Fibroblast of the aortic adventitia (primary cell): Measurements from ENCODE around the gene PIEZO2. TPM values are rescaled to one million over a fixed set of nuclear protein-coding genes. Genes with fewer than 3 reads are reported as not detected.

ENCODE experiments used
- DNase-seq: peaks from one replicate; pipeline ENCODE4 v3.0.0-alpha.2; 2010; ENCODE audit warnings: low read depth
- H3K4me3 ChIP-seq: 2 replicates; pipeline ENCODE4 v1.5.1; 2011; ENCODE audit warnings: low read depth, mild to moderate bottlenecking, control low read depth, low read length, moderate library complexity
- CTCF ChIP-seq: IDR thresholded peaks from 2 replicates; pipeline ENCODE4 v1.5.1; 2011; ENCODE audit warnings: mild to moderate bottlenecking, low read length, control low read depth, inconsistent platforms; ENCODE audit not compliant: insufficient read depth
- total RNA-seq: library from RNA; depleted of rRNA; stranded (reverse); fragments of >200 nt; gene quantifications from 2 replicates; pipeline ENCODE4 v1.2.3, GENCODE V29; 2012; ENCODE audit warnings: low replicate concordance

The PIEZO2 gene
- total RNA-seq, 1 donor, result 1.6 TPM

DNA sequence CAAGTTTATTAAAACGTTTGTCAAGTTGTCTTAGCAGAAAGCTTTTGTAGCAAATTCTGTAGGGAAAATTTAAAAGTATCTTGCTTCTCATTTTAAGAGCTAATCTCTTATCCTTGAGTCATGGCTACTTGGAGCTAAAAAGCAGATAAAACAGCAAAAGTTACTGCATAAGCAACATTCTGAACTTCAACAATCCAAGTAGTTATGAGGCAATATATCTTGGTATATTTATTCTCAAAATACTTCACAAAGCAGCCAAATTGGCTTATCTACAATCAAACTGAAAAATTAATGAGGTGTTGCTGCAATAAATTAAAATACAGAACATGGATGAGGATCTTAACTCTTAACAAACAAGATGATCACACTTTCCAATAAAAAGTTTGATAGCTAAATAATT lies 306.5 kb downstream of the PIEZO2 start:
- no peak for TF ChIP-seq CTCF
- DNase-seq, result peak; percentile 20
- no peak overlapping the region for H3K4me3 ChIP-seq

DNA sequence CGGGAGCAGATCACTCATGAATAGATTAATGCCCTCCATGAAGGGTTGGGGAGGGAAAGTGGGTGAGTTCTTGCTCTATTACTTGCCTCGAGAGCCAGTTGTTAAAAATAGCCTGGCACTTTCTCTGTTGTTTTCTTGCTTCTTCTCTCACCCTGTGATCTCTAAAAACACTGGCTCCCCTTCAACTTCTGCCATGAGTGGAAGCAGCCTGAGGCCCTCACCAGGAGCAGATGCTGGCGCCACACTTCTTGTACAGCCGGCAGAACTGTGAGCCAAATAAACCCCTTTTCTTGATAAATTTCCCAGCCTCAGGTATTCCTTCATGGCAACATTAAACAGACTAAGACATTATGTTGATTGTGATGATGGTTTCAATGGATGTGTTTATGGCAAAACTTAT lies 307.0 kb downstream of the PIEZO2 start:
- no peak for DNase-seq
- no peak overlapping the region for H3K4me3 ChIP-seq
- no peak for TF ChIP-seq CTCF

- no peak overlapping the region for H3K4me3 ChIP-seq
- TF ChIP-seq CTCF, result no peak
- DNase-seq, result peak; percentile 52
These were observed 308.2 kb downstream of the PIEZO2 start for GRCh38 chr18:10841203-10841602.

- H3K4me3 ChIP-seq, result no peak overlapping the region
- TF ChIP-seq CTCF, result no peak
- DNase-seq, result peak; percentile 7
These were observed 308.6 kb downstream of the PIEZO2 start for GRCh38 chr18:10840743-10841142.

DNA sequence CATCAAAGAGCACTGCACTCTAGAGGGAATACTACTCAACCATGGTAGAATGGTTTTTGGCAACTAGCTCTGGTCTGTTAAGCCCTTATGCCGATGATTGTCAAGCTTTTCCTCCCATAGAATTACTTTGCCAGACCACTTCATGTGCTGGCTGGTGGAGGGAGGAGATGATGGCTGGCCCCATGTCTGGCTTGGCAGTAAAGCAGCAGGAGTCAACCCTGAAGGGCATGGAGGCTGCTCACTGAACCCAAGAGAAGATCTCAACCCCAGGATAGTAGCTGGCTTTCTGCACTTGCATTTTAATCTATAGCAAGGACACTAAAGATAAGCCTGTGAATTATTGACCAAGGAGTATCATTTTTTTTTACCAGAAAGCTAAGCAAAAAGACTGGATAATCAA lies 309.9 kb downstream of the PIEZO2 start:
- H3K4me3 ChIP-seq, result no peak overlapping the region
- no peak for TF ChIP-seq CTCF
- no peak for DNase-seq

GRCh38 chr18:10838553-10838952 lies 310.8 kb downstream of the PIEZO2 start:
- no peak for DNase-seq
- TF ChIP-seq CTCF, result no peak
- no peak overlapping the region for H3K4me3 ChIP-seq

GRCh38 chr18:10834128-10834815 lies 315.1 kb downstream of the PIEZO2 start:
- no peak for DNase-seq
- no peak for TF ChIP-seq CTCF
- no peak overlapping the region for H3K4me3 ChIP-seq
